DOHH2 (cell line): ENCODE results near the gene PIGZ.

Experiments
- H3F3A ChIP-seq: fragments of 200-600 bp; sonication (generic), shearing (Covaris generic); 2 replicates; pipeline ENCODE4 v1.6.0; 2016; ENCODE audit warnings: antibody characterized with exemption, mild to moderate bottlenecking; ENCODE audit not compliant: control insufficient read depth, insufficient read depth
- H3K27ac ChIP-seq: fragments of 200-600 bp; sonication (generic); 2 replicates; pipeline ENCODE4 v1.5.1; 2014; ENCODE audit warnings: low read depth, mild to moderate bottlenecking, low read length, moderate library complexity
- H3K27me3 ChIP-seq: fragments of 200-600 bp; sonication (generic); 2 replicates; pipeline ENCODE4 v1.6.1; 2014; ENCODE audit warnings: mild to moderate bottlenecking, low read length, mixed read lengths; ENCODE audit not compliant: control insufficient read depth
- H3K36me3 ChIP-seq: fragments of 200-600 bp; sonication (generic); 2 replicates; pipeline ENCODE4 v1.6.1; 2014; ENCODE audit warnings: mild to moderate bottlenecking, low read length, moderate library complexity, mixed read lengths; ENCODE audit not compliant: control insufficient read depth
- H3K4me1 ChIP-seq: fragments of 200-600 bp; sonication (generic); 2 replicates; pipeline ENCODE4 v1.6.1; 2014; ENCODE audit warnings: mild to moderate bottlenecking, low read length, mixed read lengths; ENCODE audit not compliant: control insufficient read depth
- H3K4me2 ChIP-seq: fragments of 200-600 bp; sonication (generic); 2 replicates; pipeline ENCODE4 v1.6.0; 2014; ENCODE audit warnings: mild to moderate bottlenecking, low read length, moderate library complexity
- H3K4me3 ChIP-seq: fragments of 200-600 bp; sonication (generic); 2 replicates; pipeline ENCODE4 v1.5.1; 2014; ENCODE audit warnings: mild to moderate bottlenecking, low read length, mixed read lengths
- H3K79me2 ChIP-seq: fragments of 200-600 bp; sonication (generic); 2 replicates; pipeline ENCODE4 v1.6.1; 2014; ENCODE audit warnings: mild to moderate bottlenecking, low read length, mixed read lengths; ENCODE audit not compliant: control insufficient read depth
- H3K9me2 ChIP-seq: fragments of 200-600 bp; sonication (generic); replicated peaks from 2 replicates; pipeline ENCODE4 v1.6.1; 2014; ENCODE audit warnings: mild to moderate bottlenecking, low read length, mixed read lengths; ENCODE audit not compliant: control insufficient read depth
- H3K9me3 ChIP-seq: fragments of 200-600 bp; sonication (generic); 2 replicates; pipeline ENCODE4 v1.6.1; 2014; ENCODE audit warnings: antibody characterized with exemption, low read length, mixed read lengths; ENCODE audit not compliant: control insufficient read depth, insufficient read depth
- H4K20me1 ChIP-seq: fragments of 200-600 bp; sonication (generic); 2 replicates; pipeline ENCODE4 v1.6.0; 2014; ENCODE audit warnings: low read depth, mild to moderate bottlenecking, antibody characterized with exemption, low read length, moderate library complexity; ENCODE audit not compliant: control insufficient read depth, insufficient read depth
- EZH2phosphoT487 ChIP-seq: fragments of 200-600 bp; sonication (generic); IDR thresholded peaks from 2 replicates; pipeline ENCODE4 v1.6.1; 2017; ENCODE audit warnings: borderline replicate concordance, mild to moderate bottlenecking, antibody characterized with exemption, low read length, moderate library complexity, mixed read lengths
- TF ChIP-seq, protein P1 (sequence below): fragments of 200-600 bp; sonication (generic); IDR thresholded peaks from one replicate; pipeline ENCODE4 v1.5.1; 2014; ENCODE audit warnings: antibody characterized with exemption, mild to moderate bottlenecking, low read depth, low read length; ENCODE audit not compliant: poor library complexity, severe bottlenecking

Gene PIGZ

DNA sequence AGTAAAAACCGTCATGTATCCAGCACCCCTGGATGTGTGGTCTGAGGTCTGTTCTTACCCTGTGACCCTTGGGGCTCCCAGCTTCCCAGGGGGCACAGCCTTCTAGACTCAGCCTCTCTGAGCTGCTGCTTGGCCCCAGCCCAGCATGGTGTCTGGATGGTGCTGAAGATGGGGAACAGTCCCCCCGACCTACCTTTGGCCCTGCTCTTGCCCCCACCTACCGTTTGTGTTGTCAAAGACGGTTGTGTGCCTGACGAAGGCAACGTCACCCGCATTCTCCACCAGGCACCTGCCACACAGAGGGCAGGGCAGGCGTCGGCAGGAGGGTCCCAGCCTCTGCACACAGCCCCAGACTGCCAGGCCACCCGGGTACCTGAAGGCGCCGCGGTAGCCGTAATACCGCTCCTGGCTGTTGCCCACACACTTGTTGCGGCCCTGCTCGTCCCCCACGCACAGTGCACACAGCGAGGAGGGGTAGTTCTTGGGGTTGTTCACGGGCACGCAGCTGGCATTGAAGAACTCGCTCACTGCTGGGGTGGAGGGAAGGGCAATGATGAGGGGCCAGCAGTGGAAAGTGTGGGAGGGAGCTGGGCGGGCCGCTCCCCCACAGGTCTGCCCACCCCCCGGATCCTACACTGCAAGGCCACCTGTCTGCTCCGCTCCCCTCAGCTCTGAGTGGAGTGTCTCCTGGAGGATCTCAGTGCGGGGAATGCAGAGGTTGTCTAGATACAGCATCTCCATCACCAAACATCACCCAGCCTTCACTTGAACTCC lies 40.0 kb upstream of the PIGZ start:
- no peak overlapping the region for H3K4me2 ChIP-seq
- no peaks in the 10 kb centered on the region for H3K79me2 ChIP-seq
- peaks cover 12% of the 10 kb centered on the region for H3K4me1 ChIP-seq
- H3K27me3 ChIP-seq = no peaks in the 10 kb centered on the region
- H3F3A ChIP-seq = peaks cover 4% of the 10 kb centered on the region
- H4K20me1 ChIP-seq = no peaks in the 10 kb centered on the region
- H3K9me3 ChIP-seq = no peaks in the 10 kb centered on the region
- no peaks in the 10 kb centered on the region for H3K9me2 ChIP-seq
- no peak overlapping the region for H3K4me3 ChIP-seq
- H3K27ac ChIP-seq = no peak overlapping the region
- no peaks in the 10 kb centered on the region for H3K36me3 ChIP-seq
- TF ChIP-seq, protein P1, sequence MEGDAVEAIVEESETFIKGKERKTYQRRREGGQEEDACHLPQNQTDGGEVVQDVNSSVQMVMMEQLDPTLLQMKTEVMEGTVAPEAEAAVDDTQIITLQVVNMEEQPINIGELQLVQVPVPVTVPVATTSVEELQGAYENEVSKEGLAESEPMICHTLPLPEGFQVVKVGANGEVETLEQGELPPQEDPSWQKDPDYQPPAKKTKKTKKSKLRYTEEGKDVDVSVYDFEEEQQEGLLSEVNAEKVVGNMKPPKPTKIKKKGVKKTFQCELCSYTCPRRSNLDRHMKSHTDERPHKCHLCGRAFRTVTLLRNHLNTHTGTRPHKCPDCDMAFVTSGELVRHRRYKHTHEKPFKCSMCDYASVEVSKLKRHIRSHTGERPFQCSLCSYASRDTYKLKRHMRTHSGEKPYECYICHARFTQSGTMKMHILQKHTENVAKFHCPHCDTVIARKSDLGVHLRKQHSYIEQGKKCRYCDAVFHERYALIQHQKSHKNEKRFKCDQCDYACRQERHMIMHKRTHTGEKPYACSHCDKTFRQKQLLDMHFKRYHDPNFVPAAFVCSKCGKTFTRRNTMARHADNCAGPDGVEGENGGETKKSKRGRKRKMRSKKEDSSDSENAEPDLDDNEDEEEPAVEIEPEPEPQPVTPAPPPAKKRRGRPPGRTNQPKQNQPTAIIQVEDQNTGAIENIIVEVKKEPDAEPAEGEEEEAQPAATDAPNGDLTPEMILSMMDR = no peak
- TF ChIP-seq EZH2phosphoT487 = no peak

DNA sequence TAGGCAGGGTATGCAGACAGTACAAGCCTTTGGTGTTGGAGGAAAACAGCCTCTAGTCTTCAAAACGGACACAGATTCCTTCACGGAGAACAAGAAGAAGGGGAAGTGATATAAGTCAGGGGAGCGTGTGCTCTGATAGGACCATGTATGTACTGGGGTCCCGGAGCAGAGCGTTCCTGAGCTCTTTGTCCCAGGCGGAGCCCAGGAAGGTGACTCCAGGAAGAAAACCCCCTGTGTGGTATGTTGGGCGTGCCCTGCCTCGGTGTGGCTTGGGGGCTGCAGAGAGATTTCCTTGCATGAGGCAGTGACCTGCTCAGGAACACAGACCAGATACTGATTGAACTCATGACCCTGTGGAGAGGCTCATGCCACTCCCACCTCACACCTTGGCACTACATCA lies 39.3 kb upstream of the PIGZ start:
- Histone ChIP-seq H3K4me1 (peaks cover 14% of the 10 kb centered on the region), H3K36me3 (no peaks in the 10 kb centered on the region), H3K9me3 (no peaks in the 10 kb centered on the region), H3K79me2 (no peaks in the 10 kb centered on the region), H3K27ac (no peak overlapping the region), H3K27me3 (no peaks in the 10 kb centered on the region), H3K4me3 (no peak overlapping the region), H3K4me2 (no peak overlapping the region), H3K9me2 (no peaks in the 10 kb centered on the region), H3F3A (peaks cover 4% of the 10 kb centered on the region), H4K20me1 (no peaks in the 10 kb centered on the region)
- TF ChIP-seq, protein P1 = no peak
- TF ChIP-seq EZH2phosphoT487 = no peak

DNA sequence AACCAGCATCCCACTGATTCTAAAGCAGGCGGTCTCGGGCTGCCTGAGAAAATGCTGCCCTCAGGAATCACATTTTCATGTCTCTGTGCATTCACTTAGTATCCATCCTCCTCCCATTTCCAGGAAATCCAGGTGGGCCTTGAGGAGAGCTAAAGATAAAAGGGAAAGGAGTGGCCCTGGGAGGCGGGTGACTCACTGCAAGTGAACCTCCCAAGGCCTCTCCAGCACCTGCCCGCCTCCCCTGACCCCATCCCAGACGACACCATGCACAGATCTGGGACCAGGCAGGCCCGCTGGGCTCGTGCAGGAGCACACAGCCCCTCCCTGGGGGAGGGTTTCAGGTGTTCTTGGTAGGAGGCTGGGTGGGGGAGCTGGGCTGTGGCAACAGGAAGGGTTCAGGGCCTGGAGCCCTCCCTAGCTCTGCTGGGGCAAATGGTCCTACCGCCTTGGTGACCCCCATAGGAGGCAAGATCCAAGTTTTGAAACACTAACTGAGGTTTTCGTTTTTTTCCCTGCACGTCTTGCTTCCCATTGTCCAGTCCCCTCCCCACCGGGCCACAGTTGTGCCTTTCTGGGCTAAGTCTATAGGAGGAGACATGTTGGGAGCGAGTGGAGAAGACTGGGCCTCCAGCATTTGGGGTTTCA lies 38.8 kb upstream of the PIGZ start:
- H3K4me1 ChIP-seq = peaks cover 17% of the 10 kb centered on the region
- TF ChIP-seq EZH2phosphoT487 = no peak
- TF ChIP-seq, protein P1 = no peak
- no peaks in the 10 kb centered on the region for H4K20me1 ChIP-seq
- no peak overlapping the region for H3K4me2 ChIP-seq
- H3K27ac ChIP-seq = no peak overlapping the region
- H3K27me3 ChIP-seq = no peaks in the 10 kb centered on the region
- no peaks in the 10 kb centered on the region for H3K79me2 ChIP-seq
- H3K36me3 ChIP-seq = no peaks in the 10 kb centered on the region
- H3K9me3 ChIP-seq = no peaks in the 10 kb centered on the region
- peaks cover 4% of the 10 kb centered on the region for H3F3A ChIP-seq
- no peak overlapping the region for H3K4me3 ChIP-seq
- H3K9me2 ChIP-seq = no peaks in the 10 kb centered on the region
